Measurements from ENCODE around the gene MYO15B. TPM values are rescaled to one million over a fixed set of nuclear protein-coding genes. Genes with fewer than 3 reads are reported as not detected.
A peak's percentile ranks its signal among the peaks of the same experiment; 100 is the strongest.

Gene MYO15B
- total and polyA plus RNA-seq, 8 donors, result 67.7 to 515 (median 150) TPM

GRCh38 chr17:75571885-75572215 lies 15.8 kb upstream of the MYO15B start:
- Histone ChIP-seq H3K4me1 (peaks cover 0 to 17% (median 4%) of the 10 kb centered on the region in 4 donors), H3K36me3 (peaks cover 32 to 85% (median 81%) of the 10 kb centered on the region in 4 donors), H3K9me3 (no peaks in the 10 kb centered on the region), H3K27me3 (no peaks in the 10 kb centered on the region), H3K27ac (peak overlapping the region in 3 of 5 donors; percentile 56 to 69 (median 66)), H3K4me3 (no peak overlapping the region)
- WGBS, 5 donors, result 85 to 97% (median 93%) methylated on average over 12 to 16 of the region's 16 CpGs
- no peak for DNase-seq
- no peak for TF ChIP-seq POLR2AphosphoS5 (IDR thresholded peaks at IDR 0.05)
- no peak for TF ChIP-seq EP300 (IDR thresholded peaks at IDR 0.05)
- no peak for TF ChIP-seq POLR2A (IDR thresholded peaks at IDR 0.05)
- no peak for TF ChIP-seq CTCF (IDR thresholded peaks at IDR 0.05)
- intact Hi-C loops (cut with DNase I; ENCODE audit: low total_unique reads), result no loop called here

- H3K4me1 ChIP-seq, result peaks cover 0 to 17% (median 4%) of the 10 kb centered on the region in 4 donors
- intact Hi-C loops (cut with DNase I; ENCODE audit: low total_unique reads), result no loop called here
- H3K27me3 ChIP-seq, result no peaks in the 10 kb centered on the region
- H3K27ac ChIP-seq, result no peak overlapping the region
- H3K36me3 ChIP-seq, result peaks cover 31 to 74% (median 70%) of the 10 kb centered on the region in 4 donors
- no peak for TF ChIP-seq POLR2AphosphoS5 (IDR thresholded peaks at IDR 0.05)
- no peak for TF ChIP-seq CTCF (IDR thresholded peaks at IDR 0.05)
- TF ChIP-seq POLR2A (IDR thresholded peaks at IDR 0.05), result no peak
- no peak for TF ChIP-seq EP300 (IDR thresholded peaks at IDR 0.05)
- H3K4me3 ChIP-seq, result no peak overlapping the region
- no peak for DNase-seq
- 85 to 90% (median 88%) methylated on average over 23 to 39 of the region's 39 CpGs for WGBS, 5 donors
- H3K9me3 ChIP-seq, result no peaks in the 10 kb centered on the region
These were observed 14.7 kb upstream of the MYO15B start for GRCh38 chr17:75572713-75573539.

- Histone ChIP-seq H3K4me1 (peaks cover 0 to 20% (median 4%) of the 10 kb centered on the region in 4 donors), H3K36me3 (peaks cover 25 to 68% (median 64%) of the 10 kb centered on the region in 4 donors)
- DNase-seq, result peak in 1 of 2 donors; percentile 16
These were observed 14.1 kb upstream of the MYO15B start for GRCh38 chr17:75573540-75573957.

GRCh38 chr17:75573994-75574393 lies 13.6 kb upstream of the MYO15B start:
- H3K4me3 ChIP-seq, result no peak overlapping the region
- no peak overlapping the region for H3K27ac ChIP-seq
- no peaks in the 10 kb centered on the region for H3K27me3 ChIP-seq
- WGBS, 5 donors, result 85 to 94% (median 88%) methylated on average over 7 to 13 of the region's 13 CpGs
- intact Hi-C loops (cut with DNase I; ENCODE audit: low total_unique reads), result no loop called here
- H3K4me1 ChIP-seq, result peaks cover 0 to 24% (median 7%) of the 10 kb centered on the region in 4 donors
- peaks cover 21 to 63% (median 60%) of the 10 kb centered on the region in 4 donors for H3K36me3 ChIP-seq
- DNase-seq, result no peak
- TF ChIP-seq POLR2AphosphoS5 (IDR thresholded peaks at IDR 0.05), result no peak
- no peak for TF ChIP-seq POLR2A (IDR thresholded peaks at IDR 0.05)
- TF ChIP-seq CTCF (IDR thresholded peaks at IDR 0.05), result no peak
- TF ChIP-seq EP300 (IDR thresholded peaks at IDR 0.05), result no peak
- H3K9me3 ChIP-seq, result no peaks in the 10 kb centered on the region

More at GRCh38 chr17:75573540-75573957, 14.1 kb upstream of the MYO15B start:
- intact Hi-C loops (cut with DNase I; ENCODE audit: low total_unique reads), result no loop called here
- Histone ChIP-seq H3K27ac (no peak overlapping the region), H3K9me3 (no peaks in the 10 kb centered on the region), H3K27me3 (no peaks in the 10 kb centered on the region), H3K4me3 (no peak overlapping the region)
- TF ChIP-seq CTCF (IDR thresholded peaks at IDR 0.05) (no peak), EP300 (IDR thresholded peaks at IDR 0.05) (no peak), POLR2A (IDR thresholded peaks at IDR 0.05) (no peak), POLR2AphosphoS5 (IDR thresholded peaks at IDR 0.05) (no peak)
- 72 to 93% (median 80%) methylated on average over 12 to 16 of the region's 16 CpGs for WGBS, 5 donors

Data from stomach (tissue), 9 donors.